ENCODE results near the gene PTPRT. TPM values are rescaled to one million over a fixed set of nuclear protein-coding genes. Genes with fewer than 3 reads are reported as not detected.

Gene PTPRT
- total RNA-seq, 2 experiments from 2014 or later: not detected

DNA sequence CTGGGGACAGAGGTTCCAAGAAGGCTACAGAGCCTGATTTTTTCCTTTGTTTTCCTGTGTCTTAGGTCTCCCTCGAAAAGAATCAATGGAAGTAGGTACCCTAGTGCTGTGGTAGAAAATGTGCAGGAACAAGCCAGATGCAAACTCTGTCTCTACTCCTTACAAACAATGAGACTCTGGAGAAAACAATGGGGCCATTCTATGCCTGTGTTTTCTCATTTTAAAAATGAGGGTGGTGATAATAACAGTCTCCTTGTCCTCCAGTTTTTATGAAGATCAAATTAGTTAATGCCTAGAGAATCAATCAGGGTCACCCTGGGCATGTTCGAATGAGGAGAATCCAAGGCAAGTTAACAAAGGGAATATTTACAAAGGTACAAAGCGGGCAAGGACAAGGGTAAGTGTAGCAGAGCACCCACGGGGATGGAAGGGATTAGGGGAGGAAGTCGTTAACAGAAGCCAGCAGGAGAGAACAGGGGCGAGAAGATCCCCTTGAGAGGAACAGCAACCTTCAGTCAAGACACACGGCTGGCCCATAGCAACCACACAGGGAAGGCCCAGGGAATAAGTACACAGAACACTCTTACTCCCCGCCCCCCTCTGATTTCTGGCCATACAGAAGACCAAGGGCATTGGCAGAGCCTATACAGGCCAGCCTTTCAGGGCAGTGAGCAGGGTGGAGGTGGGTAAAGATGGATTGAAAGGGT, 342.8 kb downstream of the PTPRT start:
- no peak for DNase-seq
- no peaks in the 10 kb centered on the region for H3K36me3 Mint-ChIP-seq (ENCODE audit: low read depth)
- CTCF ChIA-PET: no interaction called here
- H3K27me3 Mint-ChIP-seq: no peaks in the 10 kb centered on the region
- H3K4me1 Mint-ChIP-seq (ENCODE audit: low read depth): no peaks in the 10 kb centered on the region
- peaks cover 2% of the 10 kb centered on the region for H3K9me3 Mint-ChIP-seq
- POLR2A ChIA-PET: no interaction called here
- intact Hi-C loops (cut with micrococcal nuclease): no loop called here
- no peak overlapping the region for H3K4me3 Mint-ChIP-seq
- H3K27ac Mint-ChIP-seq: no peak overlapping the region
- TF ChIP-seq CTCF (IDR thresholded peaks at IDR 0.05): no peak
- no peak for ATAC-seq

DNA sequence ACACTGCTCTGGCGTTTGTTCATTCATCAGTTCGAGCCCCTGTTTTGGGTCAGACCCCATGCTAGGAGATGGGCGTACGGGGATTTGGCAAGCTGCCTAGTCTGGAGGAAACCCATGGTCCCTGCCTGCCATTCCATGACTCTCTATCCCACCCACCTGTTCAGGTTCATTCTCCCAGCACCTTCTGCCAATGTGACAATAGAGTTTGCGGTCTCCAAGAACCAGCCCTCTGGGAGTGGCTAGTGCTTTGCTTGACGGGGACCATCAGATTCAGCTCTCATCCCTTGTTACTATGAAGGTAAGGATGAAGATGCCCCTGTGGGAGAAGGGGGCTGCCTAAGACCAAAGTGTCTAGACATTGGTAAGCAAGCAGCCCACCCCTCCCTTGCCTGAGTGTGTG, 345.0 kb downstream of the PTPRT start:
- Mint-ChIP-seq H3K4me1 (ENCODE audit: low read depth) (no peaks in the 10 kb centered on the region), H3K4me3 (no peak overlapping the region), H3K9me3 (peaks cover 2% of the 10 kb centered on the region), H3K27me3 (no peaks in the 10 kb centered on the region), H3K27ac (no peak overlapping the region), H3K36me3 (ENCODE audit: low read depth) (no peaks in the 10 kb centered on the region)
- intact Hi-C loops (cut with micrococcal nuclease): no loop called here
- ChIA-PET POLR2A (no interaction called here), CTCF (no interaction called here)
- no peak for ATAC-seq
- TF ChIP-seq CTCF (IDR thresholded peaks at IDR 0.05): no peak
- no peak for DNase-seq

- DNase-seq (no peak), ATAC-seq (no peak)
- POLR2A ChIA-PET: no interaction called here
- H3K4me3 Mint-ChIP-seq: no peak overlapping the region
- no peaks in the 10 kb centered on the region for H3K4me1 Mint-ChIP-seq (ENCODE audit: low read depth)
- H3K36me3 Mint-ChIP-seq (ENCODE audit: low read depth): no peaks in the 10 kb centered on the region
- intact Hi-C loops (cut with micrococcal nuclease): no loop called here
- CTCF ChIA-PET: no interaction called here
- H3K27ac Mint-ChIP-seq: no peak overlapping the region
- H3K9me3 Mint-ChIP-seq: no peaks in the 10 kb centered on the region
- no peak for TF ChIP-seq CTCF (IDR thresholded peaks at IDR 0.05)
- no peaks in the 10 kb centered on the region for H3K27me3 Mint-ChIP-seq
Measured at GRCh38 chr20:42837456-42837855, 352.2 kb downstream of the PTPRT start.

GRCh38 chr20:42836339-42836738, 353.4 kb downstream of the PTPRT start:
- no peak for TF ChIP-seq CTCF (IDR thresholded peaks at IDR 0.05)
- H3K36me3 Mint-ChIP-seq (ENCODE audit: low read depth): no peaks in the 10 kb centered on the region
- DNase-seq (no peak), ATAC-seq (no peak)
- no peaks in the 10 kb centered on the region for H3K9me3 Mint-ChIP-seq
- no peaks in the 10 kb centered on the region for H3K4me1 Mint-ChIP-seq (ENCODE audit: low read depth)
- H3K27ac Mint-ChIP-seq: no peak overlapping the region
- ChIA-PET POLR2A (no interaction called here), CTCF (no interaction called here)
- intact Hi-C loops (cut with micrococcal nuclease): no loop called here
- no peak overlapping the region for H3K4me3 Mint-ChIP-seq
- no peaks in the 10 kb centered on the region for H3K27me3 Mint-ChIP-seq

DNA sequence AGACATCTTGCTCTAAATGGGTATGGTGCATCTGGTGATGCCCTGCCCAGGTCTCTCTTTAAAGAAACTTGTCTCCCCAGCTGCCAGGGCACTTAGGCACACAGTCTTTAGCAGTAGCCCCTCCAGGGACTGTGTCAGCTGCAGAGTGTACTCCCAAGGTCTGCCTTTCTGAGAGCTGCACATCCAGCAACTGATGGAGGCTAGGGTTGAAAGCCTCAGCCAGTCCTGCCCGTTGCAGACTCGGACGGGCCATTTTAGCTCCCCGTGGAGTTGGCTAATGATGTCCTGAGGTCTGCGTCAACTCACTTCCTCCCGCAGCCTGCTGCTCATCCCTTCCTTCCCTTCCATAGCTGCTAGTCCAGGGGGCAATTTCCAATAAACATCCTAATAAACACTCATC, 381.8 kb downstream of the PTPRT start:
- Mint-ChIP-seq H3K36me3 (ENCODE audit: low read depth) (no peaks in the 10 kb centered on the region), H3K27me3 (no peaks in the 10 kb centered on the region), H3K4me3 (no peak overlapping the region), H3K4me1 (ENCODE audit: low read depth) (no peaks in the 10 kb centered on the region), H3K9me3 (no peaks in the 10 kb centered on the region), H3K27ac (no peak overlapping the region)
- ChIA-PET POLR2A (no interaction called here), CTCF (no interaction called here)
- DNase-seq (no peak), ATAC-seq (no peak)
- intact Hi-C loops (cut with micrococcal nuclease): no loop called here
- no peak for TF ChIP-seq CTCF (IDR thresholded peaks at IDR 0.05)

All from activated CD8-positive, alpha-beta T cell treated with anti-CD3 and anti-CD28 coated beads for 36 hours (primary cell).